CD14-positive monocyte (primary cell): ENCODE measurements around the gene CCDC8. TPM values are rescaled to one million over a fixed set of nuclear protein-coding genes. Genes with fewer than 3 reads are reported as not detected.

Experiments
- DNase-seq, 3 donors: peaks; one replicate each; pipeline ENCODE4 v3.0.0-alpha.2; 2011 to 2022
- H2AFZ ChIP-seq: 2 replicates; pipeline ENCODE4 v1.6.0; 2012; ENCODE audit warnings: mild to moderate bottlenecking, low read depth, low read length, inconsistent platforms; ENCODE audit not compliant: insufficient read depth, poor library complexity, severe bottlenecking
- H3K27ac ChIP-seq, 2 donors: 1 replicate in 1 of 2; 2 replicates in 1 of 2; pipeline ENCODE4 v1.5.1; 2012 to 2013; ENCODE audit warnings: low read length in 2 of 2, control low read depth in 1 of 2, inconsistent platforms in 1 of 2, low read depth in 1 of 2, mild to moderate bottlenecking in 1 of 2
- H3K27me3 ChIP-seq, 2 donors: one replicate each; pipeline versions ENCODE4 v1.6.0 to v1.6.1; 2011 to 2013; ENCODE audit warnings: low read length in 2 of 2; ENCODE audit not compliant: control insufficient read depth in 2 of 2, insufficient read depth in 2 of 2
- H3K36me3 ChIP-seq, 2 donors: replicated peaks in 1 of 2; 1 replicate in 1 of 2; 2 replicates in 1 of 2; pipeline versions ENCODE4 v1.5.1 to v1.6.1; 2012 to 2013; ENCODE audit warnings: low read length in 2 of 2, control low read depth in 1 of 2, inconsistent platforms in 1 of 2, mild to moderate bottlenecking in 1 of 2; ENCODE audit not compliant: insufficient read depth in 2 of 2, control insufficient read depth in 1 of 2
- H3K4me1 ChIP-seq, 2 donors: 1 replicate in 1 of 2; 2 replicates in 1 of 2; pipeline versions ENCODE4 v1.5.1 to v1.6.1; 2012 to 2013; ENCODE audit warnings: low read length in 2 of 2, control low read depth in 1 of 2, inconsistent platforms in 1 of 2, mild to moderate bottlenecking in 1 of 2, moderate library complexity in 1 of 2; ENCODE audit not compliant: insufficient read depth in 2 of 2, control insufficient read depth in 1 of 2
- H3K4me2 ChIP-seq: replicated peaks from 2 replicates; pipeline ENCODE3; 2012; ENCODE audit warnings: low read length, moderate library complexity, mild to moderate bottlenecking; ENCODE audit not compliant: poor library complexity, severe bottlenecking; ENCODE audit errors: extremely low read depth
- H3K4me3 ChIP-seq, 3 experiments: fragments of 200-600 bp in 1 of 3; sonication (generic) in 1 of 3; replicated peaks in 1 of 3; 1 replicate in 2 of 3; 2 replicates in 1 of 3; pipeline ENCODE4 v1.5.1; 2011 to 2013; ENCODE audit warnings: low read length in 3 of 3, mild to moderate bottlenecking in 3 of 3, control low read depth in 2 of 3, low read depth in 2 of 3, inconsistent platforms in 1 of 3, moderate library complexity in 1 of 3
- H3K79me2 ChIP-seq: 2 replicates; pipeline ENCODE4 v1.6.0; 2012; ENCODE audit warnings: mild to moderate bottlenecking, control low read depth, inconsistent platforms, low read length, moderate library complexity; ENCODE audit not compliant: insufficient read depth
- H3K9ac ChIP-seq: 2 replicates; pipeline ENCODE4 v1.6.0; 2017; ENCODE audit warnings: low read length, mild to moderate bottlenecking; ENCODE audit not compliant: insufficient read depth, poor library complexity, severe bottlenecking
- H3K9me3 ChIP-seq, 2 donors: replicated peaks in 1 of 2; 1 replicate in 1 of 2; 2 replicates in 1 of 2; pipeline versions ENCODE4 v1.5.1 to v1.6.1; 2012 to 2013; ENCODE audit warnings: low read length in 2 of 2, control low read depth in 1 of 2; ENCODE audit not compliant: control insufficient read depth in 1 of 2, insufficient read depth in 1 of 2
- H4K20me1 ChIP-seq: 2 replicates; pipeline ENCODE4 v1.6.0; 2012; ENCODE audit warnings: mild to moderate bottlenecking, low read length, control low read depth, moderate library complexity; ENCODE audit not compliant: insufficient read depth
- H3K27ac Mint-ChIP-seq, 7 donors: one replicate each; pipeline ENCODE4 v1.8.0; 2020; ENCODE audit warnings: mild to moderate bottlenecking in 7 of 7, mixed read lengths in 7 of 7, moderate library complexity in 6 of 7, inconsistent platforms in 2 of 7
- H3K27me3 Mint-ChIP-seq, 3 donors: one replicate each; pipeline ENCODE4 v1.8.0; 2021 to 2022; ENCODE audit warnings: low read depth in 3 of 3, mild to moderate bottlenecking in 3 of 3, mixed read lengths in 3 of 3, moderate library complexity in 3 of 3, inconsistent platforms in 1 of 3
- H3K36me3 Mint-ChIP-seq, 2 donors: one replicate each; pipeline ENCODE4 v1.8.0; 2020; ENCODE audit warnings: mixed read lengths in 2 of 2, inconsistent platforms in 1 of 2, mild to moderate bottlenecking in 1 of 2
- H3K4me1 Mint-ChIP-seq: one replicate; pipeline ENCODE4 v1.8.0; 2020; ENCODE audit warnings: mild to moderate bottlenecking, mixed read lengths
- H3K4me3 Mint-ChIP-seq, 2 donors: one replicate each; pipeline ENCODE4 v1.8.0; 2020; ENCODE audit warnings: mild to moderate bottlenecking in 2 of 2, mixed read lengths in 2 of 2, moderate library complexity in 1 of 2
- H3K9me3 Mint-ChIP-seq, 7 donors: one replicate each; pipeline ENCODE4 v1.8.0; 2020 to 2022; ENCODE audit warnings: mixed read lengths in 7 of 7, mild to moderate bottlenecking in 6 of 7, moderate library complexity in 6 of 7, inconsistent platforms in 2 of 7
- WGBS: methylation state at CpG from one replicate; pipeline ENCODE4 v1.1.5; 2013; ENCODE audit warnings: missing lambda C conversion rate; ENCODE audit not compliant: insufficient coverage; 5-methylcytosine and 5-hydroxymethylcytosine counted together
- intact Hi-C, 2 donors: fragments of 100-400 bp; cut with micrococcal nuclease; formaldehyde crosslinking; loops; one replicate each; pipeline versions ENCODE4 v1.15.0 to v1.15.1; 2023
- polyA plus RNA-seq, 3 donors: library from polyadenylated mRNA; depleted of rRNA in 1 of 3; unstranded in 2 of 3; stranded (reverse) in 1 of 3; fragments of 300-500 nt in 2 of 3; fragments of >200 nt in 1 of 3; fragmentation: Illumina TruSeq in 2 of 3; gene quantifications; 1 replicate in 2 of 3; 2 replicates in 1 of 3; pipeline ENCODE4 v1.2.3, GENCODE V29; 2012 to 2021
- TF ChIP-seq, protein P1 (sequence below): fragments of 200-600 bp; IDR thresholded peaks from one replicate; pipeline ENCODE4 v1.8.0; 2022; ENCODE audit warnings: antibody characterized with exemption, mild to moderate bottlenecking

CCDC8 gene
- polyA plus RNA-seq, 3 donors, result not detected

- intact Hi-C loops, result no loop called here
- no peak overlapping the region for H3K27ac ChIP-seq
- 99% methylated on average over 10 of the region's 10 CpGs for WGBS
- Mint-ChIP-seq H3K27me3 (peaks cover 0 to 2% (median 1%) of the 10 kb centered on the region in 3 donors), H3K4me1 (no peaks in the 10 kb centered on the region), H3K4me3 (no peak overlapping the region), H3K9me3 (peaks cover 0 to 3% (median 0%) of the 10 kb centered on the region in 7 donors), H3K27ac (no peak overlapping the region), H3K36me3 (peaks cover 78 to 81% of the 10 kb centered on the region in 2 donors)
- no peaks in the 10 kb centered on the region for H3K27me3 ChIP-seq
- no peak overlapping the region for H2AFZ ChIP-seq
- H3K4me1 ChIP-seq, result no peaks in the 10 kb centered on the region
- no peak overlapping the region for H3K4me3 ChIP-seq
- H3K4me2 ChIP-seq, result no peak overlapping the region
- H4K20me1 ChIP-seq, result no peaks in the 10 kb centered on the region
- TF ChIP-seq, protein P1, sequence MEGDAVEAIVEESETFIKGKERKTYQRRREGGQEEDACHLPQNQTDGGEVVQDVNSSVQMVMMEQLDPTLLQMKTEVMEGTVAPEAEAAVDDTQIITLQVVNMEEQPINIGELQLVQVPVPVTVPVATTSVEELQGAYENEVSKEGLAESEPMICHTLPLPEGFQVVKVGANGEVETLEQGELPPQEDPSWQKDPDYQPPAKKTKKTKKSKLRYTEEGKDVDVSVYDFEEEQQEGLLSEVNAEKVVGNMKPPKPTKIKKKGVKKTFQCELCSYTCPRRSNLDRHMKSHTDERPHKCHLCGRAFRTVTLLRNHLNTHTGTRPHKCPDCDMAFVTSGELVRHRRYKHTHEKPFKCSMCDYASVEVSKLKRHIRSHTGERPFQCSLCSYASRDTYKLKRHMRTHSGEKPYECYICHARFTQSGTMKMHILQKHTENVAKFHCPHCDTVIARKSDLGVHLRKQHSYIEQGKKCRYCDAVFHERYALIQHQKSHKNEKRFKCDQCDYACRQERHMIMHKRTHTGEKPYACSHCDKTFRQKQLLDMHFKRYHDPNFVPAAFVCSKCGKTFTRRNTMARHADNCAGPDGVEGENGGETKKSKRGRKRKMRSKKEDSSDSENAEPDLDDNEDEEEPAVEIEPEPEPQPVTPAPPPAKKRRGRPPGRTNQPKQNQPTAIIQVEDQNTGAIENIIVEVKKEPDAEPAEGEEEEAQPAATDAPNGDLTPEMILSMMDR, result no peak
- H3K9ac ChIP-seq, result no peak overlapping the region
- H3K9me3 ChIP-seq, result no peaks in the 10 kb centered on the region
- no peak for DNase-seq
- H3K36me3 ChIP-seq, result peaks cover 84 to 89% of the 10 kb centered on the region in 2 donors
- H3K79me2 ChIP-seq, result no peaks in the 10 kb centered on the region
Measured at GRCh38 chr19:46387713-46388130, 25.6 kb downstream of the CCDC8 start.

DNA sequence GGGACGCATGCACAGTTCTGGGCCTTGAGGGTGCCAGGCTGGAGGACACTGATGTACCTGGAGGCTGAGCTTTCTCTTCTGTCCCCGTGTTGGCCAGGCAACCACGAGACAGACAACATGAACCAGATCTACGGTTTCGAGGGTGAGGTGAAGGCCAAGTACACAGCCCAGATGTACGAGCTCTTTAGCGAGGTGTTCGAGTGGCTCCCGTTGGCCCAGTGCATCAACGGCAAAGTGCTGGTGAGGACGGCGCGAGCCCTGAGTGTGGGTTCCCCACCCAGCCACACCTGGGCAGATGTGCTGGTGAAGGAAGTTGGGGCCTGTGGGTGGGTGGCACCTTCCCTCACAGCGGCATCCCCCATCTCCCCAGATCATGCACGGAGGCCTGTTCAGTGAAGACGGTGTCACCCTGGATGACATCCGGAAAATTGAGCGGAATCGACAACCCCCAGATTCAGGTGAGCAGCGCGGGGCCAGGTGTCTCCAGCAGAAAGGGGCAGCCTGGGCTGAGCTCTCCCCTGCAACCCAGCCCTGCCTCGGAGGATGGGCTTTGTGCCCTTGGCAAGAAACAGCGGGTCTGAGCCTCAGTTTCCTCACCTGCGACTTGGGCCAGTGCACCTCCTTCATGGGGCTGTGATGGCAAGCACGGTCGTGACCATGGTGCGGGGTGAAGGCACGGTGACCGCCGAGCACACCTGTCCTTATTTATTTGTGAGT, 26.2 kb downstream of the CCDC8 start:
- no peak overlapping the region for H3K4me3 Mint-ChIP-seq
- Histone ChIP-seq H3K4me1 (no peaks in the 10 kb centered on the region), H4K20me1 (no peaks in the 10 kb centered on the region), H3K27ac (no peak overlapping the region), H3K4me2 (no peak overlapping the region), H3K36me3 (peaks cover 89 to 94% of the 10 kb centered on the region in 2 donors), H3K27me3 (no peaks in the 10 kb centered on the region), H3K9ac (no peak overlapping the region), H3K9me3 (no peaks in the 10 kb centered on the region), H3K4me3 (no peak overlapping the region), H2AFZ (no peak overlapping the region), H3K79me2 (no peaks in the 10 kb centered on the region)
- no peak for DNase-seq
- peaks cover 79 to 84% of the 10 kb centered on the region in 2 donors for H3K36me3 Mint-ChIP-seq
- TF ChIP-seq, protein P1, result no peak
- peak overlapping the region in 2 of 7 donors; percentile 26 to 37 for H3K27ac Mint-ChIP-seq
- H3K27me3 Mint-ChIP-seq, result peaks cover 0 to 2% (median 1%) of the 10 kb centered on the region in 3 donors
- whole genome bisulfite sequencing, result 99% methylated on average over 21 of the region's 30 CpGs
- H3K9me3 Mint-ChIP-seq, result peaks cover 0 to 3% (median 0%) of the 10 kb centered on the region in 7 donors
- intact Hi-C loops, result no loop called here
- H3K4me1 Mint-ChIP-seq, result no peaks in the 10 kb centered on the region
